ENCODE measurements around the gene CDH3.

The CDH3 gene

GRCh38 chr16:68739964-68740627, 95.0 kb downstream of the CDH3 start:
- DNase-seq: peak; percentile 38

- no peak for DNase-seq
Measured at GRCh38 chr16:68740628-68741346, 95.7 kb downstream of the CDH3 start.

DNA sequence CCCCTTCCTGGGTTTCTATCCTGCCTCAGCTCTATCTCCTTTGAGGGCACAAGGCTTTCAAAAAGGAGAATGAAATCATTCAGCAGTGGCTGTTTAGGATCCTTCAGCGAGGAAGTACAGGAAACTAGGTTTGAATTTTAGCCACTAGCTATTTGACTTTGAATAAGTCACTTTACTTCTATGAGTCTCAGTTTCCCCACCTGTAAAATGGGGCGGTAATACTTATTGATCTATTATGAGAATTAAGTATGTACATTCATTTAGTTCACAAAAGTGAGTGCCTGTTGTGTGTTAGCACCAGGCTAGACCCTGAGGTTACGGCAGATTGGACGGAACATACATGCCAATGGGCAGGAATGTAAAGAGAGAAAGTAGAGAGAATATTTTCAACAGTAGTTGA, 98.6 kb downstream of the CDH3 start:
- DNase-seq: no peak

GRCh38 chr16:68744744-68745280, 99.7 kb downstream of the CDH3 start:
- DNase-seq: no peak

- DNase-seq: no peak
Measured at GRCh38 chr16:68746951-68747350, 101.8 kb downstream of the CDH3 start.

GRCh38 chr16:68749432-68749831, 104.3 kb downstream of the CDH3 start:
- no peak for DNase-seq

Measured in OCI-M1 (cell line).